NK-92 (cell line): ENCODE data around the gene MED17.
A peak's percentile ranks its signal among the peaks of the same experiment; 100 is the strongest.
"Not testable (repeated sequence)": the region's sequence is repeated elsewhere in the genome, so short reads cannot be mapped to it uniquely, and the experiment has no call there.

Source experiments
- DNase-seq: peaks from one replicate; lab custom pipeline; 2025; ENCODE audit not compliant: unreplicated experiment; lab: John Stamatoyannopoulos, UW

The MED17 gene

GRCh38 chr11:93784145-93784934 lies at the start of gene MED17:
TSS of gene MED17 (plus strand) at chr11:93784282. CDS start at chr11:93784514, 232 bp downstream.
- peak; percentile 48 for DNase-seq

GRCh38 chr11:93734427-93735222 lies 49.5 kb upstream of the MED17 start:
- no peak for DNase-seq

GRCh38 chr11:93735627-93736026 lies 48.5 kb upstream of the MED17 start:
- no peak for DNase-seq

GRCh38 chr11:93736129-93736528 lies 48.0 kb upstream of the MED17 start:
- no peak for DNase-seq

- no peak for DNase-seq
Observed at GRCh38 chr11:93737904-93738612, 46.0 kb upstream of the MED17 start.

- DNase-seq: no peak
Observed at GRCh38 chr11:93738647-93739081, 45.4 kb upstream of the MED17 start.

- no peak for DNase-seq
Observed at GRCh38 chr11:93740031-93740729, 43.9 kb upstream of the MED17 start.

- DNase-seq: no peak
Observed at GRCh38 chr11:93740730-93741093, 43.4 kb upstream of the MED17 start.

GRCh38 chr11:93741094-93741881 lies 42.8 kb upstream of the MED17 start, which contains the start of the genes C11orf54 and TAF1D:
TSS of gene C11orf54 (plus strand) at chr11:93741672. CDS start at chr11:93747394, 5,722 bp downstream.
TSS of gene TAF1D (minus strand) at chr11:93741495. CDS start at chr11:93739304, 2,191 bp downstream.
- peak; percentile 73 for DNase-seq

- no peak for DNase-seq
Observed at GRCh38 chr11:93741882-93742226, 42.2 kb upstream of the MED17 start.

GRCh38 chr11:93743291-93743690 lies 40.8 kb upstream of the MED17 start:
- no peak for DNase-seq

- DNase-seq: no peak
Observed at GRCh38 chr11:93744669-93745004, 39.4 kb upstream of the MED17 start.

GRCh38 chr11:93745005-93745755 lies 38.9 kb upstream of the MED17 start:
- not testable (repeated sequence) for DNase-seq

GRCh38 chr11:93746101-93746500 lies 38.0 kb upstream of the MED17 start:
- no peak for DNase-seq

- DNase-seq: no peak
Observed at GRCh38 chr11:93747122-93747521, 37.0 kb upstream of the MED17 start.

GRCh38 chr11:93751001-93751400 lies 33.1 kb upstream of the MED17 start:
- no peak for DNase-seq

GRCh38 chr11:93753241-93753640 lies 30.8 kb upstream of the MED17 start:
- DNase-seq: no peak

GRCh38 chr11:93756748-93757147 lies 27.3 kb upstream of the MED17 start:
- no peak for DNase-seq

- no peak for DNase-seq
Observed at GRCh38 chr11:93757301-93757700, 26.8 kb upstream of the MED17 start.
